Loucy (cell line): ENCODE measurements around the gene METAP2.
"Not testable (repeated sequence)": the region's sequence is repeated elsewhere in the genome, so short reads cannot be mapped to it uniquely, and the experiment has no call there.

ENCODE experiments used
- H2AFZ ChIP-seq: fragments of 200-600 bp; sonication (generic); 2 replicates; pipeline ENCODE4 v1.6.0; 2016; ENCODE audit warnings: antibody characterized with exemption, mild to moderate bottlenecking, low read length, moderate library complexity
- H3F3A ChIP-seq: fragments of 200-600 bp; 2 replicates; pipeline ENCODE4 v1.6.0; 2016; ENCODE audit warnings: antibody characterized with exemption, low read depth, mild to moderate bottlenecking
- H3K27me3 ChIP-seq: fragments of 200-600 bp; sonication (generic); 2 replicates; pipeline ENCODE4 v1.6.1; 2014; ENCODE audit warnings: low read length, mild to moderate bottlenecking; ENCODE audit not compliant: insufficient read depth, poor library complexity, severe bottlenecking
- H3K36me3 ChIP-seq: fragments of 200-600 bp; sonication (generic); 2 replicates; pipeline ENCODE4 v1.6.1; 2016; ENCODE audit warnings: low read length; ENCODE audit not compliant: insufficient read depth
- H3K4me1 ChIP-seq: fragments of 200-600 bp; sonication (generic); 2 replicates; pipeline ENCODE4 v1.5.1; 2014; ENCODE audit warnings: low read length, mild to moderate bottlenecking; ENCODE audit not compliant: insufficient read depth, poor library complexity, severe bottlenecking
- H3K4me2 ChIP-seq: fragments of 200-600 bp; sonication (generic); 2 replicates; pipeline ENCODE4 v1.6.0; 2014; ENCODE audit warnings: antibody characterized with exemption, low read length, low read depth, mild to moderate bottlenecking; ENCODE audit not compliant: poor library complexity, severe bottlenecking
- H3K4me3 ChIP-seq: fragments of 200-600 bp; sonication (generic); 2 replicates; pipeline ENCODE4 v1.5.1; 2014; ENCODE audit warnings: low read length, mild to moderate bottlenecking, mixed read lengths; ENCODE audit not compliant: poor library complexity, severe bottlenecking
- H3K79me2 ChIP-seq: fragments of 200-600 bp; sonication (generic); 2 replicates; pipeline ENCODE4 v1.6.1; 2014; ENCODE audit warnings: low read length; ENCODE audit not compliant: insufficient read depth
- H3K9ac ChIP-seq: fragments of 200-600 bp; sonication (generic); 2 replicates; pipeline ENCODE4 v1.6.0; 2014; ENCODE audit warnings: mild to moderate bottlenecking, low read depth, low read length, moderate library complexity; ENCODE audit not compliant: poor library complexity, severe bottlenecking
- H3K9me2 ChIP-seq: fragments of 200-600 bp; sonication (generic); replicated peaks from 2 replicates; pipeline ENCODE4 v1.6.1; 2016; ENCODE audit warnings: low read depth, low read length, mixed read lengths
- H3K9me3 ChIP-seq: fragments of 200-600 bp; sonication (generic); 2 replicates; pipeline ENCODE4 v1.6.1; 2014; ENCODE audit warnings: mild to moderate bottlenecking, antibody characterized with exemption, low read length, low read depth; ENCODE audit not compliant: insufficient read depth
- H4K20me1 ChIP-seq: fragments of 200-600 bp; sonication (generic); 2 replicates; pipeline ENCODE4 v1.6.0; 2014; ENCODE audit warnings: antibody characterized with exemption, low read length, mild to moderate bottlenecking; ENCODE audit not compliant: insufficient read depth, poor library complexity, severe bottlenecking
- CTCF ChIP-seq: fragments of 200-600 bp; sonication (generic); conservative IDR thresholded peaks from 2 replicates; pipeline ENCODE4 v1.5.1; 2014; ENCODE audit warnings: mild to moderate bottlenecking, antibody characterized with exemption, low read length
- EZH2phosphoT487 ChIP-seq: fragments of 200-600 bp; IDR thresholded peaks from 2 replicates; pipeline ENCODE4 v1.6.1; 2018; ENCODE audit warnings: antibody characterized with exemption, mild to moderate bottlenecking, moderate library complexity, borderline replicate concordance

The METAP2 gene

GRCh38 chr12:95457605-95458004 lies 16.3 kb upstream of the METAP2 start:
- H3K4me2 ChIP-seq = not testable (repeated sequence)

DNA sequence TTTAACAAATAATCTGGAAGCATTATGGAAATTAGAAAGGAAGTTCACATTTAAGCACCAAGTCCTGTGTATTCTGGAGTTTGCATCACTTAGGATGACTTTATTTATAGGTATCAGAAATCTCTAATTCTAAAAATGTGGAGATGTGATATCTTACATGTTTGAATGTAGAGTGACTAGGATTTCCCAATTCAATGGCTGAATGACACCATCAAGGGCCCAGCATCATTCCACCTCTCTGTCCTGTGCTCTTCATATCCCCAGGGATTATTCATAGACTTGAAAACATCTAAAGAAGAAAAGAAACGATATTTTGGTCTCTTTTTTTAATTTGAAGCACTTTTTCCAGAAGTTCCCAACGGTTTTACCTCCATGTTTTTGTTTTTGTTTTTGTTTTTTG lies 15.2 kb upstream of the METAP2 start:
- Histone ChIP-seq H3K4me2 (no peak overlapping the region), H3K4me1 (no peaks in the 10 kb centered on the region), H2AFZ (no peak overlapping the region), H3K9me3 (no peaks in the 10 kb centered on the region), H4K20me1 (no peaks in the 10 kb centered on the region), H3K4me3 (no peak overlapping the region), H3K79me2 (no peaks in the 10 kb centered on the region), H3K9me2 (no peaks in the 10 kb centered on the region), H3F3A (no peaks in the 10 kb centered on the region), H3K36me3 (no peaks in the 10 kb centered on the region), H3K9ac (no peak overlapping the region), H3K27me3 (no peaks in the 10 kb centered on the region)
- no peak for TF ChIP-seq CTCF
- no peak for TF ChIP-seq EZH2phosphoT487

More at GRCh38 chr12:95457605-95458004, 16.3 kb upstream of the METAP2 start:
- H3K4me1 ChIP-seq, H3K27me3 ChIP-seq, H3K9ac ChIP-seq, H3K36me3 ChIP-seq, H4K20me1 ChIP-seq, H3K79me2 ChIP-seq, H3K9me3 ChIP-seq, H3K4me3 ChIP-seq, H2AFZ ChIP-seq, H3F3A ChIP-seq, H3K9me2 ChIP-seq: not testable (repeated sequence)

DNA sequence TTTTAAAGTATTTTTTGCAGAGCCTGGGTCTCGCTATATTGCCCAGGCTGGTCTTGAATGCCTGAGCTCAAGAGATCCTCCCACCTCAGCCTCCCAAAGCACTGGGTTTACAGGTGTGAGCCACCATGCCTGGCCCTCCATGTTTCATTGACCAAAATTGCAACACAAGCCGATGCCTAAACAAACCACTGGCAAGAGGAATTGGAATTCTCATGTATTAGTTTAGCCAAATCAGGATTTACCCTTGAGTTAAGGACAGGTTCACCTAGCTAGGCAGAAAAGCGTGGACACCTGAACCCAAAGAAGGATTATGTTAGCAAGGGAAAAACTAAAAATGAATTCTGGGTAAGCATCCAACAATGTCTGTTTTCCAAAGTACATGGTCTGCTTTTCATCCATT lies 14.6 kb upstream of the METAP2 start:
- no peaks in the 10 kb centered on the region for H3F3A ChIP-seq
- H3K36me3 ChIP-seq = no peaks in the 10 kb centered on the region
- no peak overlapping the region for H3K4me2 ChIP-seq
- H3K4me3 ChIP-seq = no peak overlapping the region
- TF ChIP-seq CTCF (no peak), EZH2phosphoT487 (no peak)
- H2AFZ ChIP-seq = no peak overlapping the region
- no peaks in the 10 kb centered on the region for H3K27me3 ChIP-seq
- no peaks in the 10 kb centered on the region for H3K79me2 ChIP-seq
- H3K4me1 ChIP-seq = no peaks in the 10 kb centered on the region
- no peak overlapping the region for H3K9ac ChIP-seq
- H4K20me1 ChIP-seq = no peaks in the 10 kb centered on the region
- no peaks in the 10 kb centered on the region for H3K9me2 ChIP-seq
- H3K9me3 ChIP-seq = no peaks in the 10 kb centered on the region

- Histone ChIP-seq H3F3A (no peaks in the 10 kb centered on the region), H2AFZ (no peak overlapping the region), H3K9me2 (no peaks in the 10 kb centered on the region), H3K27me3 (no peaks in the 10 kb centered on the region), H4K20me1 (no peaks in the 10 kb centered on the region), H3K4me3 (no peak overlapping the region), H3K9ac (no peak overlapping the region), H3K36me3 (no peaks in the 10 kb centered on the region), H3K4me1 (no peaks in the 10 kb centered on the region), H3K9me3 (no peaks in the 10 kb centered on the region), H3K4me2 (no peak overlapping the region), H3K79me2 (no peaks in the 10 kb centered on the region)
- no peak for TF ChIP-seq CTCF
- TF ChIP-seq EZH2phosphoT487 = no peak
These were observed 13.8 kb upstream of the METAP2 start for GRCh38 chr12:95460105-95460504.
